Tibial nerve (tissue), 4 donors: ENCODE results near the gene SDCBP2.

Experiments used
- CTCF ChIP-seq, 5 experiments: fragments of 200-600 bp in 3 of 5; fragments of 450-650 bp in 2 of 5; sonication (generic) in 3 of 5; IDR thresholded peaks; one replicate each; pipeline ENCODE4 v1.5.1; 2016 to 2019; ENCODE audit warnings: antibody characterized with exemption in 5 of 5, mild to moderate bottlenecking in 3 of 5, moderate library complexity in 2 of 5
- EP300 ChIP-seq, 2 donors: sonication (generic); formaldehyde crosslinking; IDR thresholded peaks; one replicate each; pipeline ENCODE4 v1.6.1; 2017; ENCODE audit warnings: antibody characterized with exemption in 2 of 2, mild to moderate bottlenecking in 1 of 2
- POLR2A ChIP-seq, 2 donors: fragments of 450-650 bp; IDR thresholded peaks; one replicate each; pipeline ENCODE4 v1.6.1; 2017; ENCODE audit warnings: antibody characterized with exemption in 2 of 2, mild to moderate bottlenecking in 2 of 2, moderate library complexity in 2 of 2

- TF ChIP-seq POLR2A (IDR thresholded peaks at IDR 0.05) (no peak), CTCF (IDR thresholded peaks at IDR 0.05) (no peak), EP300 (IDR thresholded peaks at IDR 0.05) (no peak)
Observed at GRCh38 chr20:1281279-1282057, 47.5 kb downstream of the SDCBP2 start.
